ENCODE measurements around the gene RAMP3. TPM values are rescaled to one million over a fixed set of nuclear protein-coding genes. Genes with fewer than 3 reads are reported as not detected.

Gene RAMP3
- total and polyA plus RNA-seq, 7 donors, result 9.9 to 18.0 (median 16.3) TPM

DNA sequence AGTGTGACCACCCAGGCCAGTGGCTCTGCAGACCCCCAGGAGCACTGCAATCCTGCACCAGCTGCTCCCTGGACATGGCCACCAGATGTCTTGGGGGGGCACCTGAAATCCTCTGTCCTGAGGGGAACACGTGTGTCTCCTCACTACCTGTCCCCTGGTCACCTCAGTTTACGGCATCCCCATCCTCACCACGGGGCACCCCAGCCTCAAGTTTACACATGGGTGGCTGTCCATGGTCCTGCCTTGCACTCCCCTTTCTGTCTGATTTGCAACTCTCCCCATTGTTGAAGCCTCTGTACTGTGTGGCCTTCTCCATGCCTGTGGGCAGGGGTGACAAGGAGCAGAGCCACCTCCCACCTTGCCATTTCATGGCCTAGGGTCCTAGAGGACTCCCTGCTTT, 67.2 kb downstream of the RAMP3 start:
- Histone ChIP-seq H3K4me1 (no peaks in the 10 kb centered on the region), H3K27ac (no peak overlapping the region), H3K36me3 (ENCODE audit: insufficient read depth in 1 of 2, low read depth in 1 of 2) (no peaks in the 10 kb centered on the region), H3K27me3 (ENCODE audit: insufficient read depth in 3 of 3, low read length in 2 of 3) (no peaks in the 10 kb centered on the region), H3K4me3 (no peak overlapping the region), H3K9me3 (no peaks in the 10 kb centered on the region)
- intact Hi-C loops (cut with DNase I), result no loop called here
- TF ChIP-seq, protein P1, sequence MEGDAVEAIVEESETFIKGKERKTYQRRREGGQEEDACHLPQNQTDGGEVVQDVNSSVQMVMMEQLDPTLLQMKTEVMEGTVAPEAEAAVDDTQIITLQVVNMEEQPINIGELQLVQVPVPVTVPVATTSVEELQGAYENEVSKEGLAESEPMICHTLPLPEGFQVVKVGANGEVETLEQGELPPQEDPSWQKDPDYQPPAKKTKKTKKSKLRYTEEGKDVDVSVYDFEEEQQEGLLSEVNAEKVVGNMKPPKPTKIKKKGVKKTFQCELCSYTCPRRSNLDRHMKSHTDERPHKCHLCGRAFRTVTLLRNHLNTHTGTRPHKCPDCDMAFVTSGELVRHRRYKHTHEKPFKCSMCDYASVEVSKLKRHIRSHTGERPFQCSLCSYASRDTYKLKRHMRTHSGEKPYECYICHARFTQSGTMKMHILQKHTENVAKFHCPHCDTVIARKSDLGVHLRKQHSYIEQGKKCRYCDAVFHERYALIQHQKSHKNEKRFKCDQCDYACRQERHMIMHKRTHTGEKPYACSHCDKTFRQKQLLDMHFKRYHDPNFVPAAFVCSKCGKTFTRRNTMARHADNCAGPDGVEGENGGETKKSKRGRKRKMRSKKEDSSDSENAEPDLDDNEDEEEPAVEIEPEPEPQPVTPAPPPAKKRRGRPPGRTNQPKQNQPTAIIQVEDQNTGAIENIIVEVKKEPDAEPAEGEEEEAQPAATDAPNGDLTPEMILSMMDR (IDR thresholded peaks at IDR 0.05), result no peak
- no peak for ATAC-seq
- DNase-seq, result no peak
- WGBS, 3 donors, result 9 to 28% (median 12%) methylated on average over 2 to 3 of the region's 3 CpGs

GRCh38 chr7:45225311-45225947, 67.8 kb downstream of the RAMP3 start:
- H3K9me3 ChIP-seq, result no peaks in the 10 kb centered on the region
- ATAC-seq, result no peak

DNA sequence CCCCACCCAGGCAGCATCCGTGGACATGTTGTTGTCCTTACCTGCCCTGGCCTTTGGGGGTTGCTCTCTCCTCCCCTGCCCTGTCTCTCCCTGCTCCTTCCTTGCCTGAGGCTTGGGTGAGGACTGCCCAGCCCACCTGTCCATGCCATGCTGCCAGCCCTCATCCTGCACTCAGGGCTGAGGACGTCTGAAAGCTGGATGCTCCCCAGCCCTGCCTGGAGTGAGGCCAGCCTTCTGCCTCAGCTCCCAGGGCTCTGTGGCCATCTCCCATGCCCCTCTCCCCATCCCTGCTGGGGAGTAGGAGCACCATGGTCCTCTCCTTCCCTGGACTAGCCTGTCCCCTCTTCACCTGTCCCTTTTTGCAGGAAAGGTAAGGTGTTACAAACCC, 68.4 kb downstream of the RAMP3 start:
- H3K4me1 ChIP-seq, result no peaks in the 10 kb centered on the region
- WGBS, 3 donors, result 39 to 47% (median 42%) methylated on average over 2 of the region's 2 CpGs

More at GRCh38 chr7:45225311-45225947, 67.8 kb downstream of the RAMP3 start:
- 77 to 83% (median 77%) methylated on average over 9 of the region's 9 CpGs for WGBS, 3 donors
- TF ChIP-seq, protein P1 (IDR thresholded peaks at IDR 0.05), result no peak
- no peak for DNase-seq
- Histone ChIP-seq H3K27ac (no peak overlapping the region), H3K4me1 (no peaks in the 10 kb centered on the region), H3K36me3 (ENCODE audit: insufficient read depth in 1 of 2, low read depth in 1 of 2) (no peaks in the 10 kb centered on the region), H3K27me3 (ENCODE audit: insufficient read depth in 3 of 3, low read length in 2 of 3) (no peaks in the 10 kb centered on the region), H3K4me3 (no peak overlapping the region)
- intact Hi-C loops (cut with DNase I), result no loop called here

GRCh38 chr7:45229156-45229920, 71.7 kb downstream of the RAMP3 start:
- ATAC-seq, result no peak
- H3K36me3 ChIP-seq (ENCODE audit: insufficient read depth in 1 of 2, low read depth in 1 of 2), result no peaks in the 10 kb centered on the region
- H3K9me3 ChIP-seq, result no peaks in the 10 kb centered on the region
- no peak overlapping the region for H3K27ac ChIP-seq
- TF ChIP-seq, protein P1 (IDR thresholded peaks at IDR 0.05), result no peak
- DNase-seq, result no peak
- H3K4me3 ChIP-seq, result no peak overlapping the region
- WGBS, 3 donors, result 51 to 54% (median 54%) methylated on average over 8 of the region's 8 CpGs
- no peaks in the 10 kb centered on the region for H3K4me1 ChIP-seq
- intact Hi-C loops (cut with DNase I), result no loop called here
- no peaks in the 10 kb centered on the region for H3K27me3 ChIP-seq (ENCODE audit: insufficient read depth in 3 of 3, low read length in 2 of 3)

More for the DNA sequence above, 68.4 kb downstream of the RAMP3 start:
- no peak for ATAC-seq
- no peaks in the 10 kb centered on the region for H3K27me3 ChIP-seq (ENCODE audit: insufficient read depth in 3 of 3, low read length in 2 of 3)
- no peak overlapping the region for H3K27ac ChIP-seq
- TF ChIP-seq, protein P1 (IDR thresholded peaks at IDR 0.05), result no peak
- DNase-seq, result no peak
- H3K36me3 ChIP-seq (ENCODE audit: insufficient read depth in 1 of 2, low read depth in 1 of 2), result no peaks in the 10 kb centered on the region
- H3K9me3 ChIP-seq, result no peaks in the 10 kb centered on the region
- intact Hi-C loops (cut with DNase I), result no loop called here
- H3K4me3 ChIP-seq, result no peak overlapping the region

Measured in psoas muscle (tissue), 8 donors.